Esophagus mucosa (tissue), 1 donor: Measurements from ENCODE around the gene CLEC18A. TPM values are rescaled to one million over a fixed set of nuclear protein-coding genes. Genes with fewer than 3 reads are reported as not detected.

Experiments used
- total RNA-seq: library from RNA; stranded (reverse); gene quantifications from one replicate; pipeline ENCODE4 v1.2.4, GENCODE V29; 2023
- donor health status: DM: yes; HTN: yes; CAD: no.

CLEC18A gene
- total RNA-seq, 1 donor from 2014 or later: 0.36 TPM

Other genes starting within 250 kb of the CLEC18A start
- gene NQO1, start 224.8 kb upstream of the CLEC18A start, total RNA-seq: 84.6 TPM
- 59.9 TPM for gene NOB1, start 196.4 kb upstream of the CLEC18A start, total RNA-seq
- 31.6 TPM for gene WWP2, start 189.0 kb upstream of the CLEC18A start, total RNA-seq
- gene PDPR, start 163.0 kb downstream of the CLEC18A start, total RNA-seq: 16.3 TPM
- 0.44 TPM for gene CLEC18C, start 222.5 kb downstream of the CLEC18A start, total RNA-seq